Mesendoderm (in vitro differentiated cells): Measurements from ENCODE around the gene AKNA.

Experiments used
- DNase-seq: peaks from one replicate; pipeline ENCODE4 v3.0.0; 2013
- H2AK5ac ChIP-seq: 2 replicates; pipeline ENCODE4 v1.6.1; 2013; ENCODE audit warnings: low read length, inconsistent platforms
- H2BK120ac ChIP-seq: 2 replicates; pipeline ENCODE4 v1.6.1; 2013; ENCODE audit warnings: low read depth, mild to moderate bottlenecking, low read length, moderate library complexity, mixed read lengths
- H2BK15ac ChIP-seq: replicated peaks from 2 replicates; pipeline ENCODE4 v1.6.1; 2013; ENCODE audit warnings: low read depth, mild to moderate bottlenecking, moderate library complexity
- H2BK5ac ChIP-seq: 2 replicates; pipeline ENCODE4 v1.6.1; 2013; ENCODE audit warnings: low read length, inconsistent platforms
- H3K18ac ChIP-seq: 2 replicates; pipeline ENCODE4 v1.6.1; 2013; ENCODE audit warnings: mild to moderate bottlenecking, low read length, mixed read lengths
- H3K23ac ChIP-seq: one replicate; pipeline ENCODE4 v1.6.1; 2013; ENCODE audit warnings: low read length
- H3K27ac ChIP-seq: 2 replicates; pipeline ENCODE4 v1.5.1; 2013; ENCODE audit warnings: low read depth, mild to moderate bottlenecking, inconsistent platforms, low read length, moderate library complexity
- H3K27me3 ChIP-seq: 2 replicates; pipeline ENCODE4 v1.6.1; 2013; ENCODE audit warnings: low read length, control low read depth, mild to moderate bottlenecking, inconsistent platforms; ENCODE audit not compliant: insufficient read depth, poor library complexity
- H3K36me3 ChIP-seq: 2 replicates; pipeline ENCODE4 v1.6.1; 2013; ENCODE audit warnings: low read length, inconsistent platforms; ENCODE audit not compliant: control insufficient read depth, insufficient read depth
- H3K4ac ChIP-seq: one replicate; pipeline ENCODE4 v1.6.1; 2013; ENCODE audit warnings: low read depth, mild to moderate bottlenecking, low read length, moderate library complexity
- H3K4me1 ChIP-seq: 2 replicates; pipeline ENCODE4 v1.6.1; 2013; ENCODE audit warnings: low read depth, low read length, inconsistent platforms; ENCODE audit not compliant: control insufficient read depth
- H3K4me2 ChIP-seq: 2 replicates; pipeline ENCODE4 v1.6.1; 2013; ENCODE audit warnings: low read length
- H3K4me3 ChIP-seq: 2 replicates; pipeline ENCODE4 v1.5.1; 2013; ENCODE audit warnings: mild to moderate bottlenecking, low read length
- H3K56ac ChIP-seq: one replicate; pipeline ENCODE4 v1.6.1; 2013; ENCODE audit warnings: low read length
- H3K79me1 ChIP-seq: 2 replicates; pipeline ENCODE4 v1.6.1; 2013; ENCODE audit warnings: low read length, inconsistent platforms
- H3K79me2 ChIP-seq: 2 replicates; pipeline ENCODE4 v1.6.1; 2013; ENCODE audit warnings: mild to moderate bottlenecking, low read length; ENCODE audit not compliant: control insufficient read depth, insufficient read depth
- H3K9ac ChIP-seq: 2 replicates; pipeline ENCODE4 v1.6.1; 2013; ENCODE audit warnings: low read length, inconsistent platforms
- H4K5ac ChIP-seq: one replicate; pipeline ENCODE4 v1.6.1; 2013; ENCODE audit warnings: low read length
- H4K8ac ChIP-seq: one replicate; pipeline ENCODE4 v1.6.1; 2013; ENCODE audit warnings: low read depth, mild to moderate bottlenecking, control low read depth, low read length, moderate library complexity
- WGBS: extraction: QIAGEN DNeasy Blood & Tissue Kit; methylation state at CpG from one replicate; pipeline ENCODE4 v1.1.7; 2013; ENCODE audit warnings: low lambda C conversion rate, missing lambda C conversion rate; ENCODE audit not compliant: insufficient coverage; ENCODE audit errors: extremely low coverage; 5-methylcytosine and 5-hydroxymethylcytosine counted together

Gene AKNA

GRCh38 chr9:114289106-114289505 lies 98.7 kb downstream of the AKNA start:
- Histone ChIP-seq H4K8ac (no peak overlapping the region), H2BK5ac (no peak overlapping the region), H4K5ac (no peak overlapping the region), H3K27me3 (no peaks in the 10 kb centered on the region), H3K4me1 (no peaks in the 10 kb centered on the region), H3K4me2 (no peak overlapping the region), H2BK120ac (no peak overlapping the region), H3K36me3 (no peaks in the 10 kb centered on the region), H3K4me3 (no peak overlapping the region), H3K27ac (no peak overlapping the region), H3K4ac (no peak overlapping the region), H3K23ac (no peak overlapping the region), H3K79me2 (no peaks in the 10 kb centered on the region), H3K79me1 (no peaks in the 10 kb centered on the region), H3K18ac (no peak overlapping the region), H2BK15ac (no peak overlapping the region), H3K9ac (no peak overlapping the region), H3K56ac (no peak overlapping the region), H2AK5ac (no peak overlapping the region)
- WGBS = no CpG with 5 or more reads among the region's 13 CpGs
- DNase-seq = no peak

- no CpG with 5 or more reads among the region's 23 CpGs for WGBS
- no peak overlapping the region for H3K4me2 ChIP-seq
- no peak overlapping the region for H3K4ac ChIP-seq
- no peak overlapping the region for H3K27ac ChIP-seq
- peaks cover 2% of the 10 kb centered on the region for H3K36me3 ChIP-seq
- no peaks in the 10 kb centered on the region for H3K4me1 ChIP-seq
- H3K18ac ChIP-seq = no peak overlapping the region
- no peak overlapping the region for H2AK5ac ChIP-seq
- no peaks in the 10 kb centered on the region for H3K27me3 ChIP-seq
- peak; percentile 57 for DNase-seq
- H2BK5ac ChIP-seq = no peak overlapping the region
- no peaks in the 10 kb centered on the region for H3K79me2 ChIP-seq
- no peak overlapping the region for H3K23ac ChIP-seq
- no peak overlapping the region for H2BK15ac ChIP-seq
- H3K9ac ChIP-seq = no peak overlapping the region
- no peak overlapping the region for H4K5ac ChIP-seq
- H2BK120ac ChIP-seq = no peak overlapping the region
- no peaks in the 10 kb centered on the region for H3K79me1 ChIP-seq
- no peak overlapping the region for H4K8ac ChIP-seq
- H3K4me3 ChIP-seq = no peak overlapping the region
- H3K56ac ChIP-seq = no peak overlapping the region
Observed at GRCh38 chr9:114288193-114289091, 99.3 kb downstream of the AKNA start.

GRCh38 chr9:114287763-114288192 lies 100.0 kb downstream of the AKNA start:
- no CpG with 5 or more reads among the region's 15 CpGs for WGBS
- Histone ChIP-seq H3K36me3 (peaks cover 2% of the 10 kb centered on the region), H3K4me1 (no peaks in the 10 kb centered on the region), H2BK5ac (no peak overlapping the region), H3K56ac (no peak overlapping the region), H4K8ac (no peak overlapping the region), H3K4me3 (no peak overlapping the region), H3K4me2 (no peak overlapping the region), H4K5ac (no peak overlapping the region), H3K79me2 (no peaks in the 10 kb centered on the region), H3K4ac (no peak overlapping the region), H2BK15ac (no peak overlapping the region), H3K9ac (no peak overlapping the region), H2AK5ac (no peak overlapping the region), H3K23ac (no peak overlapping the region), H3K27me3 (no peaks in the 10 kb centered on the region), H2BK120ac (no peak overlapping the region), H3K27ac (no peak overlapping the region), H3K79me1 (no peaks in the 10 kb centered on the region), H3K18ac (no peak overlapping the region)
- no peak for DNase-seq

- H2AK5ac ChIP-seq = no peak overlapping the region
- H2BK5ac ChIP-seq = no peak overlapping the region
- H3K4me3 ChIP-seq = no peak overlapping the region
- H3K36me3 ChIP-seq = peaks cover 2% of the 10 kb centered on the region
- no peak overlapping the region for H3K9ac ChIP-seq
- H3K4me1 ChIP-seq = no peaks in the 10 kb centered on the region
- WGBS = no CpG with 5 or more reads among the region's 16 CpGs
- no peak overlapping the region for H2BK120ac ChIP-seq
- no peak overlapping the region for H3K27ac ChIP-seq
- no peaks in the 10 kb centered on the region for H3K79me1 ChIP-seq
- H3K23ac ChIP-seq = no peak overlapping the region
- H2BK15ac ChIP-seq = no peak overlapping the region
- no peak overlapping the region for H3K18ac ChIP-seq
- no peaks in the 10 kb centered on the region for H3K79me2 ChIP-seq
- no peak overlapping the region for H3K4me2 ChIP-seq
- no peak overlapping the region for H3K56ac ChIP-seq
- no peaks in the 10 kb centered on the region for H3K27me3 ChIP-seq
- H4K8ac ChIP-seq = no peak overlapping the region
- DNase-seq = no peak
- no peak overlapping the region for H3K4ac ChIP-seq
- no peak overlapping the region for H4K5ac ChIP-seq
Observed at GRCh38 chr9:114287001-114287762, 100.6 kb downstream of the AKNA start.

- Histone ChIP-seq H2BK5ac (no peak overlapping the region), H2BK120ac (no peak overlapping the region), H3K79me2 (no peaks in the 10 kb centered on the region), H3K4me3 (no peak overlapping the region), H3K4ac (no peak overlapping the region), H3K4me2 (no peak overlapping the region), H4K8ac (no peak overlapping the region), H3K56ac (no peak overlapping the region), H3K23ac (no peak overlapping the region), H3K36me3 (peaks cover 2% of the 10 kb centered on the region), H3K18ac (no peak overlapping the region), H3K4me1 (no peaks in the 10 kb centered on the region), H4K5ac (no peak overlapping the region), H3K27me3 (no peaks in the 10 kb centered on the region), H3K27ac (no peak overlapping the region), H2AK5ac (no peak overlapping the region), H3K9ac (no peak overlapping the region), H2BK15ac (no peak overlapping the region), H3K79me1 (no peaks in the 10 kb centered on the region)
- no CpG with 5 or more reads among the region's 10 CpGs for WGBS
- DNase-seq = no peak
Observed at GRCh38 chr9:114286146-114286679, 101.6 kb downstream of the AKNA start.
